Endothelial cell of hepatic sinusoid (primary cell): ENCODE measurements around the gene IGFBP3.
"Not testable (repeated sequence)": the region's sequence is repeated elsewhere in the genome, so short reads cannot be mapped to it uniquely, and the experiment has no call there.

Source experiments
- in situ Hi-C: cut with HindIII; loops from 2 replicates; pipeline ENCODE4 v1.10.0; 2017; ENCODE audit warnings: low sequenced_read_pairs

IGFBP3 gene, protein sequence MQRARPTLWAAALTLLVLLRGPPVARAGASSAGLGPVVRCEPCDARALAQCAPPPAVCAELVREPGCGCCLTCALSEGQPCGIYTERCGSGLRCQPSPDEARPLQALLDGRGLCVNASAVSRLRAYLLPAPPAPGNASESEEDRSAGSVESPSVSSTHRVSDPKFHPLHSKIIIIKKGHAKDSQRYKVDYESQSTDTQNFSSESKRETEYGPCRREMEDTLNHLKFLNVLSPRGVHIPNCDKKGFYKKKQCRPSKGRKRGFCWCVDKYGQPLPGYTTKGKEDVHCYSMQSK

DNA sequence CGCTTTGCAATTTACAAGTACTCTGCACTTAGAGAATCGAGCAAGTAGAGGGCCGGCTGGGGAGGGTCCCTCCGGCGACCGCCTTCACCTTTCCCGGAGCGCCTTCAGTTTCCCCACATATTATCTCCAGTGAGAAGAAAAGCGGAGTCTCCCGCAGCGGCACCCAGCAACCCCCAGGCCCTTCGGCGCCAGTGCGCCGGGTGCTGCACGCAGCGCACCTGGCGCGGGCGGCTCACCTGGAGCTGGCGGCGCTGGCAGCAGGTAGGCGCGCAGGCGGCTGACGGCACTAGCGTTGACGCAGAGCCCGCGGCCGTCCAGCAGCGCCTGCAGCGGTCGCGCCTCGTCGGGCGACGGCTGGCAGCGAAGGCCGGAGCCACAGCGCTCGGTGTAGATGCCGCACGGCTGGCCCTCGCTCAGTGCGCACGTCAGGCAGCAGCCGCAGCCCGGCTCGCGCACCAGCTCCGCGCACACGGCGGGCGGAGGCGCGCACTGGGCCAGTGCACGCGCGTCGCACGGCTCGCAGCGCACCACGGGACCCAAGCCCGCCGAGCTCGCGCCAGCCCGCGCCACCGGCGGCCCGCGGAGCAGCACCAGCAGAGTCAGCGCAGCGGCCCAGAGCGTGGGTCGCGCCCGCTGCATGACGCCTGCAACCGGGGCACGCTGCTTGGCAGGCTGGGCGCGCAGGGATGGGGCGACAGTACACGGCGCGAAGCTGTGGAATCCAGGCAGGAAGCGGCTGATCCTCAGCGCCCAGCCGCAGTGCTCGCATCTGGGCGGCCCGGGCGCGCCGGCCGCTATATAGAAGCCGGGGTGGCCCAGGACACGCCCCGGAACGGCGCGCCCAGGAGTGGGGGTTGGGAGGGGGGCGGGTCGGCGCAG, at the start of gene IGFBP3:
IGFBP3 (minus strand) TSS at position 771 of the 879 bp plus-strand sequence; CDS start at position 639, 132 bp downstream.
- in situ Hi-C loops, result loop anchor here (10.0 kb wide), 1 partner anchor 434 kb away; no protein-coding TSS in a partner anchor

DNA sequence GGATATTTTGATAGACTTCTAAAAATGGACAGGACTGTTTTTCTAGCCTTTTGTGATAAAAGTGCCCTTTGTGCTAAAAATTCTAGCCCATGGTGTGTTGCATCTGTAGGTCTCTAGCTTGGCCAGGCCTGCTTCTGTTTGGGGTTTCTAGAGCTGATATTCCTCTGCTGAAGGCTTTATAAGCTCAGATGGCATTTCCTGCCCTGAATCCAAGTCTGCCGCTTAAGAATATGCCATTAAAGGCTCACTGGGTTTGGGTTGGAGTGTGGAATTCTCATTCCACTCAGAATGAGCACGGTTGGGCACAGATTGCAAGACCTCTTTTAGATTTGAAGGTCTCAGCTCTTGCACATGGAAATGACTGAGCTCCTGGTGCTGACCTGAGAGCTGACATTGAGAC, 49.4 kb upstream of the IGFBP3 start:
- in situ Hi-C loops, result no loop called here

DNA sequence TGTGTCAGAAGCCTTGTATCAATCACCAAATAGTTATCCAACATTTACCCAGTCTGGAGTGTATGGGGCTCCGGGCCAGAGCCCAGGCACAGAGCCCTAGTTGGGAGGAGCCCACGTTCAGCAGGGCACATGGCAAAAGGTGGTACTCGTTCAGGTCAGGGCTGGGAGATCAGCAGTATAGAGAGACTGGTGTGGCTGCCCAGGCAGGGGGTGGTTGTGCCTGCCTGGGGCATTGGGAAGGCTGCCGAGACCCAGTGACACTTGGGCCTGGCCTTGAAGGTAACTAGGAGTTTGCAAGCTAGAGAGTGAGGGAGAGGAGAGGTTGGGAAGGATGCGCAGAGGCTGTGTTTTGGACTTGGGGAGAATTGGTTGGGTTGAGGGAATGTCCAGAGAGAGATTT, 48.9 kb upstream of the IGFBP3 start:
- in situ Hi-C loops, result no loop called here

DNA sequence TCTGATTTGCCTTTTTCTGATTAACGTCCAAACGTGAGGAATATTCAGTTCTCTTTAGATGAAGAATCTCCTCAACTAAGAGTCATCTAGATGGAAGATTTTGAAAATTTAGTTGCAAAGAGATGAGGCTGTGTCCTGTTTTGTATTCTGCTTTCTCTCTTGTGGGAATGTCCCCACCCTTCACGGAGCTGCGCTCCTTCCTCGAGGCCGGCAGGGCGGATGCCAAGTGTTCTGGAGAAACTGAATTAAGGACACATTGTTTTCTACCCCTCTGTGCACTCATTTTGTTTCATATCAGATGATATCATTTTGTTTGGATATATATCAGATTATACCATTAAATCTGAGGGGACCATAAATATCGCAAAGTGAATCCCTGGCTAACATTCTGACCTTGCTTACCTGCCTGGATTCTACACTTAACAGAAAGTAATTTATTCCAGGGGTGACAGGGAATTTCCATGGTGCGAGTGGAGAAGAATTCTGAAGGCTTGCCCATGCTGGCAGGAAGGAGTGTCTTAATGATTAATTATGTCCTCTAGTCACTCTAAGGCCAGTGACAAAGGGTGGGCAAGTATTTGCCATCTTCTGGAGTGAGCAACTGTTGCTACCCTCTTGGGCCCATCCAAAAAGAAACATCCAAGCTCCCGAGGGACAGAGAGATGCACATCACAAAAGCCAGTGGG, 47.9 kb upstream of the IGFBP3 start:
- in situ Hi-C loops, result no loop called here

DNA sequence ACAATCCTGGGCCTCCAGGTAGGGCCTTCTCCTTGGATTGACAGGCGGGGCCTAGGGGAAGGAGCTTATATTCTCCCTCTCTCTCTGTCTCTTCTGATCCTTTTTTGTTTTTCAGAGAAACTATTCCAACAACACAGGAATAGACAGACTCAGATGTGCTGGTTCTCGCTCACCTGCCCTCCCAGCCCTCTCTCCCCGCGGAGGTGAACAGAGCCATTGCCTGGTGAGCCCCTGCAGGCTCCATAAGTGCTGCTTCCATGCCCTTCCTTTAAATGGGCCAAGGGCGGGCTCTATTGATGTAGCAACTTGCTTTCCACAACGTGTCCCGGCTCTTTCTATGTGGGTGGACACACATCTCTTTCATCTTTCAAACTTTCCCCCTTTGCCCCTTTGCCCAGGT, 47.2 kb upstream of the IGFBP3 start:
- in situ Hi-C loops, result no loop called here

DNA sequence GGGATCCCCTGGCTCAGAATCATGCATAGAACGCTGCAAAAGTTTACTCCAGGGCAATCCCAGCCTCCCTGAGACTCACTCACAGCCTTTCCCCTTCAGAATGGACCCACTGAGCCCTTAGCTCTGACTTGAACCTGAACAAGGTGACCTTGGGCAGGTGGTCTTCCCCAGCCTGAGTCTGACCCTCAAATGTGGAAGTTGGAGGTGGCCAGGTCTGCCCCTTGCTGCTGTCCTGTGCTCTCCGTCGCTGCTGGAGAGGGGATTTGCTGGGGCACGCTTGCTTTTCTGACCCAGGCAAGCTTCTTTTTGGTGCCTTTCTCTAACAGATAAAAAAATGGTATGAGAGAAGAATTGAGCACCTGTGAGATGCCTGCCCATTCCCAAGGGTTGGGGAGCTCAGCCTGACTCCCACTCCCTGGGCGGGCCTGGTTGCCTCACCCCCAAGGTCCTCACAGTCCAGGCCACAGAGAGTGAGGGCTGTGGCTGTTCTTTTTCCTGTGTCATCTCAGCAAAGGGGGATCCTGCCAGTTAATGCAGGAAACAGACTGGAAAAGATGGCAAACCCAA, 46.6 kb upstream of the IGFBP3 start:
- in situ Hi-C loops, result no loop called here

DNA sequence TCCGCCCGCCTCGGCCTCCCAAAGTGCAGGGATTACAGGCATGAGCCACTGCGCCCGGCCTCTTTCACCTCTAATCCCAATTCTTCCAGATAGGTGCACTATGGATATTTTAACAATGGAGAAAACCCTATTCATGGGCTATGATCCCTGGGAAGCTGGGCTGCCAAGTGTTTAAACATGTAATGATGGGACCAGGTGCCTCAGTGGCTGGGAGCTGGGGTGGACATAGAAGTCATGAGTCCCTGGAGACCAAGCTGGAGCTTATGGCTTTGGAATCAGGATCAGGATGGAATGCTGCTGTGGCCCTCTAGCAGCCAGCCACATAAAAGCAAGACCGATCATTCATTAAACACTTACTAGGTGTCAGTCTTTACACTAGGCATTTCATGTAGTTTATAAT, 41.8 kb upstream of the IGFBP3 start:
- in situ Hi-C loops, result no loop called here

DNA sequence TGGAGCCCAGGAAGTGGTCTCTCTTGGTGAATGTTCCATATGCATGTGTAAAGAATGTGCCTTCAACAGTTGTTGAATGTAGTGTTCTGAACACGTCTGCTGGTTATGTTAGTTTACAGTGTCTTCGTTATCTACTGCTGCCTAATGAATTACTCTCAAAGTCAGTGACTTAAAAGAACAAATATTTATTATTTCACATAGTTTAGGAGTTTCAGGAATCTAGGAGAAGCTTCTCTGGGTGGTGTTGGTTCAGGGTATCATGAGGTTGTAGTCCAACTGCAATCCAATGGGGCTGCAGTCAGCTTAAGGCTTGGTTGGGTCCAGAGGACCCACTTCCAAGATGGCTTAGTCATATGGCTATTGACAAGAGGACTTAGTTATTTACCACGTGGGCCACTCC, 36.6 kb upstream of the IGFBP3 start:
- in situ Hi-C loops, result no loop called here

DNA sequence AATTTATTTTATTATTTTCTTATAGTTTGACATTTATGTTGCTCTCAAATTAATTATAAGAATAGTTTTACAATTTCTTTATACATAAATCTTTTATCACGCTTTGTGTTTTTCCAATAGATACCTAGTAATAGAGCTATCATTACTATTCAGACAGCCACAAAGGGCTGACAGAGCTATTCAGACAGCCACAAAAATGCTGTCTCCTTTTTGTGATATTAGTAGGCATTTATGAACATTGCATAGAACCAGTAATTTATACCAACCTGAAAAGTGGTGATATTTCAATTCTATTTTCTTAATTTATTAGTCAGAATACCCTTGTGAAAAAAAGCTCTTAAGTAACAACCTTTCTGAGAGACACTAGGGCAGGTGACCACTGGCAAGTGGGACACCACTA, 34.2 kb upstream of the IGFBP3 start:
- in situ Hi-C loops, result no loop called here

DNA sequence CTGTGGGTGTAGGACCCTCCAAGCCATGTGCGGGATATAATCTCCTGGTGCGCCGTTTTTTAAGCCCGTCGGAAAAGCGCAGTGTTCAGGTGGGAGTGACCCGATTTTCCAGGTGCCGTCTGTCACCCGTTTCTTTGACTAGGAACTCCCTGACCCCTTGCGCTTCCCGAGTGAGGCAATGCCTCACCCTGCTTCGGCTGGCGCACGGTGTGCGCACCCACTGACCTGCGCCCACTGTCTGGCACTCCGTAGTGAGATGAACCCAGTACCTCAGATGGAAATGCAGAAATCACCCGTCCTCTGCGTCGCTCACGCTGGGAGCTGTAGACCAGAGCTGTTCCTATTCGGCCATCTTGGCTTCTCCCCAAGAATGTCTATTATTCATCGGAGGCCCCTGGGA, 32.0 kb upstream of the IGFBP3 start:
- in situ Hi-C loops, result not testable (repeated sequence)

DNA sequence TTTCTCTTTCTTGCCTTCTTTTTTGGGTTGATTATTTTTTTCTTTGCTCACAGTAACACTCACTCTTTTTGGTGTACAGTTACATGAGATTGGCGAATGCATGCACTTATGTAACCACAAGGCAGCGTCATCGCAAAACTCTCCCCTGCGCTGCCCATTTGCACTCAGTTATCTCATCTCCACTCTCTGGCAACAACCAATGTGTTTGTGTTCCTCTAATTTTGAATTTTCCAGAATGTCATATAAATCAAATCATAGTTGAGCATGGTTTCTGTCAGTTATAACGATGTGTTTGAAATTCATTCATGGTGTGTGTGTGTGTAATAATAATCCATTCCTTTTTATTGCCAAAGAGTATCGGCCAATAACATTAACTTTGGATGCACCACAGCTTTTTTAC, 23.0 kb upstream of the IGFBP3 start:
- in situ Hi-C loops, result loop anchor here (10.0 kb wide), 1 partner anchor 51 kb away; no protein-coding TSS in a partner anchor

DNA sequence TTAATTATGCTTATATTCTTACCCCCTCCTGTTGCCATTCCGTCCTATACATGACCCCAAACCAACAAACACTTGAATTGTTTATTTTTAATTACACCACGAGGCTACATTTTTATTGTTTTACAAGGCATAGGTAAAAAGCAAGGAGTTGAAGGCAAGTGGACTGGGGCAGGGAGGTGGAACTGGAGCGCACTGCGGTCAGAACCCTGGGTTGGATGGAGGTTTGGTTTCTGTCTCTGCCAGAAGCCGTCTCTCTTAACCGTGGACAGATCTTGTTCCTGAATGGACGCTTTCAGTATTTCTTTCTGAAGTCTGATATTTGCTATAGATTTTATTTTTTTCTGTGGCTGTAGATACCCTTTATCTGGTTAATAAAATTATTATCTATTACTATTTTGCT, 19.9 kb upstream of the IGFBP3 start:
- in situ Hi-C loops, result loop anchor here (10.0 kb wide), 1 partner anchor 54 kb away; no protein-coding TSS in a partner anchor

DNA sequence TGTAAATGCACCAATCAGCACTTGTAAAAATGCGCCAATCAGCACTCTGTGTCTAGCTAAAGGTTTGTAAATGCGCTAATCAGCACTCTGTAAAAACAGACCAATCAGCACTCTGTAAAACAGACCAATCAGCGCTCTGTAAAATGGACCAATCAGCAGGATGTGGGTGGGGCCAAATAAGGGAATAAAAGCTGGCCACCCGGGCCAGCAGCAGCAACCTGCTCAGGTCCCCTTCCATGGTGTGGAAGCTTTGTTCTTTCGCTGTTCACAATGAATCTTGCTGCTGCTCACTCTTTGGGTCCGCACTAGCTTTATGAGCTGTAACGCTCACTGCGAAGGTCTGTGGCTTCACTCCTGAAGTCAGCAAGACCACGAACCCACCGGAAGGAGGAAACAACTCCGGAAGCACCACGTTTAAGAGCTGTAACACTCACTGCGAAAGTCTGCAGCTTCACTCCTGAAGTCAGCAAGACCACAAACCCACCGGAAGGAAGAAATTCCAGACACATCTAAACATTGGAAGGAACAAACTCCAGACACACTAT, 19.2 kb upstream of the IGFBP3 start:
- in situ Hi-C loops, result loop anchor here (10.0 kb wide), 1 partner anchor 54 kb away; no protein-coding TSS in a partner anchor

DNA sequence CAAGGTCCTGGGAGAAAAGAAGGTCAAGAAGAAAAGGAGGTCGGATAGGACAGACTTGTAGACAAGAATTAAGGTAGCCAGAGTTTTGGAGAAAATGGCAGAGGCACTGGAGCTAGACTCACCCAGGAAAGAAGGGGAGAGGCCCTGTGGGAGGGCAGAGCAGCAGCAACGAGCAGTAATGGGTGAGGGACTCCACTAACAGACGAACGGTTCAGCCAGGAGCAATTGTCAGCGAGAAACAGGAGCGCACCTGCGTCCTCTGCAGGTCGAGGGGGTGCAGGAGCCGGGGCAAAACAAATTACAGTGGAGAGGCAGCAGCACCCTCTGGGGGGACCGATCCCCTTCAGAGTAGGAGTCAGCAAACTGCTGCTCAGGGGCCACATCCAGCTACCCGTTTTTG, 18.5 kb upstream of the IGFBP3 start:
- in situ Hi-C loops, result no loop called here

DNA sequence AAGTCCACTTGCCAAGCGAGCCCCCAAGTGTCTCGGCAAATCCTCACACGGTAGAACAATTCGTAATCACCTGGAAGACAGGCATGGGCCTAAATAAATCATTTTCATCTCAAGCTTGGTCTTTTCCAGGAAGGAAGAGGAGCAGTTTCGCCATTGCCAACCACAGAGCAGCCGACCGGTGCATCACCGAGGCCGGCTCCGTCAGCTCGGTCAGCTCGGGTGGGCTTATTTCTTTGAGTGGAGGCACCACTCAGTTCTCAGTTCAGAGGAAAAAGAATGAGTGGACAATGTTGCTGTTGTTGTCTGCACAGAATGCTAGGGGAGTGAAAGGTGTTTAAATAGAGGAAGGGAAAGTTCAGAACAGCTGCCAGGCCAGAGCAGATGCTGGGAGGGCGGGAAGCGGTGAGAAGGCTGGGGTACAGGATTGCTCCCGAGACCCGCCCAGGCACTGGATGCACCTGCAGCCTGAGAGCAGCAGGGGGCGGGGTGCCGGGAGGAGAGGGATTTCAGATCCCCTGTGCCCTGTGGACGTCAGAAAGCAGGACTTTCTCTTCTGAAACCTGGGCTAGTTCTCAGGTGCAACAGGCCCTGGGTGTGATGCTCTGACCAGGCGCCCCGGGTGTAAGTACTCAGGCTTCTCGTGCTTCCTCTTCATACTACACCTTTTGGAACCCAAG, 17.7 kb upstream of the IGFBP3 start:
- in situ Hi-C loops, result no loop called here

DNA sequence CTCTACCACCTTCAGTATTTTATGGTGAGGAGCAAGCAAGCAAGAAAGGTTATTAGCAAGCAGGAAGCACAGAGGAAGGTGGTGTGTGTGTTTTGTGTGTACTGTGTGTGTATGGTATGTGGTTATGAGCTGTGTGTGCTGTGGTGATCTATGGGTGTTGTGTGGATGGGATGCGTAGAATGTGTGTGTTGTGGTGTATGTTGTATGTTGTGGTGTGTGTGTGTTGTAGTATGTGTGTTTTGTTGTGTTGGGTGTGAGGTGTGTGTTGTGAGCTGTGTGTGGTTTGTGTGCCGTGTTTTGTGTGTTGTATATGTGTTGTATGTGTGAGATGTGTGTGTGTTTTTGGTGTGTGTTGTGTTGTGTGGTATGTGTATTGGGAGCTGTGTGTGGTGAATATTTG, 16.8 kb upstream of the IGFBP3 start:
- in situ Hi-C loops, result no loop called here

DNA sequence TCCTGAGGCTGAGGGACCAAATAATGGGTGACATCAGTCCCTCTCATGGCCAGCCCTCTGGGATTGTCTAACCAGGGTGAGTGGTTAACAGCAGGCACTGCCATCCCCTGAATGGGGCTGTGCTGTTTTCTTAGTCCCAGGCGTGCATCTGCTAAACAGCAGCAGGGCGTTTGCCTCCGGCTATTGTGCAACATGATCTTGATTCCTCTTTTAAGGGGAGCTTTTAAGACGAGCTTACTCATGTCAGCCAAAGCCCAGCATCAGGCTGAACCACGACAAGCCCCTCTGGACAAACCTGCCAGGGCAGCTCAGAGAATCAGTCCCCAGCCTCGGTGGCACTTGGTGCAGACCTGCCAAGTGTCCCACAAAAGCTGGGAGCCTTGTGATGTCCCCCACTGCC, 16.2 kb upstream of the IGFBP3 start:
- in situ Hi-C loops, result no loop called here

DNA sequence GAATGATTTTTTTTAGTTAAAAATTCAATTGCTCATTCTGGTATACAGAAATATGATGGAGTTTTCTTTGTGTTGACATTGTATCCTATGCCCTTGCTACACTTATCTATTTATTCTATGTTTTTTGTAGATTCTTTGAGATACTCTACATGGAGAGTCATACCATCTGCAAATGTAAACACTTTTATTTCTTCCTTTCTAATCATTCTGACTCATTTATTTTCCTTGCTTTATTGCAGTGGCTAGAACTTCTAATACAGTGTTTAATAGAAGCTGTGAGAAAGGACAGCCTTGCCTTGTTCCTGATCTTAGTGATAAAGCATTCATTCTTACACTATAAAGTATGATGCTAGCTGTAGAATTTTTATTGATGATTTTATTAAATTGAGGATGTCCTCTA, 9.9 kb upstream of the IGFBP3 start:
- in situ Hi-C loops, result no loop called here

DNA sequence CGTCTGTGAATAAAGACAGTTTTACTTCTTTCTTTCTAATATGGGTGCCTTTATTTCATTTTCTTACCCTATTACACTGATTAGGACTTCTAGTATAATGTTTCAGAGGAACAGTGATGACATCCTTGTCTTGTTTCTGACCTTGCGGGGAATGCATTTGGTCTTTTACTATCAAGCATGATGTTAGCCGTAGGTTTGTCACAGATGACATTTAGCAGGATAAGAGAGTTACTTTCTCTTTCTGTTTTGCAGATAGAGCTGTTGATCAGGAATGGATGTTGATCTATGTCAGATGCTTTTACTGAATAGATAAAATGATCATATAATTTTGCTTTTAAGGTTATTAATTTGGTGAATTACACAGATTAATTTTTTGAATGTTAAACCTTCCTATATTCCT, 6.6 kb upstream of the IGFBP3 start:
- in situ Hi-C loops, result loop anchor here (10.0 kb wide), 1 partner anchor 427 kb away; no protein-coding TSS in a partner anchor

DNA sequence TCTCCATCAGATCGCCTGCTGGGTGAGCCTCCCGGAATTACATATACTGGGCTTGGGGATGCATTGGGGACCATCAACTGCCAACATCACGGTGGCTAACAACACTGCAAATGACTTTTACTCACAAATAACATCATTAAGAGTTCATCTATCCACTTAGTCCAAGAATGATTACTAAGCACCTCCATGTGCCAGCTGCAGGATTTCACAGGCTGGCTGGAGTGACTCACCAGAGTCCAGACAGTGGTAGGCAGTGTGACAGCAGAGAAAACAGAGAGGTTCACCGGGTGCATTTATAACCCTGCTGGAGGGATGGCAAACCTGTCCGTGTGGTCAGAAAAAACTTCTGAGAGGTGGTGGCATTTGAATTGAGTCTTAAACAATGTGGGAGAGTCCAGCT, 3.2 kb upstream of the IGFBP3 start:
- in situ Hi-C loops, result loop anchor here (10.0 kb wide), 1 partner anchor 431 kb away; no protein-coding TSS in a partner anchor
